H9 (cell line): ENCODE results near the gene MICU2. TPM values are rescaled to one million over a fixed set of nuclear protein-coding genes. Genes with fewer than 3 reads are reported as not detected.

ENCODE experiments used
- DNase-seq: peaks from one replicate; pipeline ENCODE4 v3.0.0-alpha.2; 2017
- H2AFZ ChIP-seq: one replicate; pipeline ENCODE4 v1.6.1; 2013; ENCODE audit warnings: mild to moderate bottlenecking, low read length, control low read depth, moderate library complexity
- H2AK5ac ChIP-seq: 2 replicates; pipeline ENCODE4 v1.6.1; 2013; ENCODE audit warnings: low read length, control low read depth, mixed read lengths; ENCODE audit not compliant: insufficient read length
- H2BK120ac ChIP-seq: one replicate; pipeline ENCODE4 v1.6.1; 2013; ENCODE audit warnings: low read depth, mild to moderate bottlenecking, low read length, control low read depth, inconsistent platforms; ENCODE audit not compliant: poor library complexity, severe bottlenecking
- H2BK12ac ChIP-seq: 2 replicates; pipeline ENCODE4 v1.6.1; 2013; ENCODE audit warnings: low read length, control low read depth, mixed read lengths, low read depth; ENCODE audit not compliant: insufficient read length
- H2BK15ac ChIP-seq: 2 replicates; pipeline ENCODE4 v1.6.1; 2013; ENCODE audit warnings: low read depth, low read length, control low read depth
- H2BK20ac ChIP-seq: one replicate; pipeline ENCODE4 v1.6.1; 2013; ENCODE audit warnings: low read depth, mild to moderate bottlenecking, low read length, control low read depth, inconsistent platforms; ENCODE audit not compliant: poor library complexity, severe bottlenecking
- H2BK5ac ChIP-seq: 2 replicates; pipeline ENCODE4 v1.6.1; 2013; ENCODE audit warnings: low read length, control low read depth, mixed read lengths; ENCODE audit not compliant: insufficient read length
- H3K14ac ChIP-seq: 2 replicates; pipeline ENCODE4 v1.6.1; 2013; ENCODE audit warnings: low read length, control low read depth; ENCODE audit not compliant: insufficient read depth
- H3K18ac ChIP-seq: 2 replicates; pipeline ENCODE4 v1.6.1; 2013; ENCODE audit warnings: low read depth, mild to moderate bottlenecking, mixed read lengths, low read length, control low read depth; ENCODE audit not compliant: insufficient read length
- H3K23ac ChIP-seq: 2 replicates; pipeline ENCODE4 v1.6.1; 2013; ENCODE audit warnings: low read length, control low read depth, mixed read lengths, low read depth; ENCODE audit not compliant: insufficient read length
- H3K23me2 ChIP-seq: 2 replicates; pipeline ENCODE4 v1.6.1; 2013; ENCODE audit warnings: low read depth, mild to moderate bottlenecking, mixed read lengths, low read length, control low read depth; ENCODE audit not compliant: insufficient read length, poor library complexity, severe bottlenecking
- H3K27ac ChIP-seq: 2 replicates; pipeline ENCODE4 v1.5.1; 2013; ENCODE audit warnings: low read length, control low read depth, mixed read lengths, low read depth; ENCODE audit not compliant: insufficient read length
- H3K27me3 ChIP-seq: 2 replicates; pipeline ENCODE4 v1.6.1; 2013; ENCODE audit warnings: low read length, control low read depth, inconsistent platforms; ENCODE audit not compliant: insufficient read depth
- H3K4ac ChIP-seq: 2 replicates; pipeline ENCODE4 v1.6.1; 2013; ENCODE audit warnings: low read depth, mild to moderate bottlenecking, control low read depth, inconsistent platforms, low read length, moderate library complexity
- H3K4me1 ChIP-seq: 2 replicates; pipeline ENCODE4 v1.6.1; 2013; ENCODE audit warnings: low read length, control low read depth, inconsistent platforms; ENCODE audit not compliant: insufficient read depth
- H3K4me2 ChIP-seq: 2 replicates; pipeline ENCODE4 v1.6.1; 2013; ENCODE audit warnings: low read length, control low read depth, mixed read lengths; ENCODE audit not compliant: insufficient read length, insufficient read depth
- H3K56ac ChIP-seq: 2 replicates; pipeline ENCODE4 v1.6.1; 2013; ENCODE audit warnings: low read depth, mild to moderate bottlenecking, mixed read lengths, low read length, control low read depth; ENCODE audit not compliant: insufficient read length
- H3K79me1 ChIP-seq: 2 replicates; pipeline ENCODE4 v1.6.1; 2013; ENCODE audit warnings: low read depth, mild to moderate bottlenecking, moderate library complexity, low read length, control low read depth, inconsistent platforms; ENCODE audit not compliant: insufficient read depth, poor library complexity, severe bottlenecking
- H3K79me2 ChIP-seq: 2 replicates; pipeline ENCODE4 v1.6.1; 2013; ENCODE audit warnings: low read length, control low read depth, inconsistent platforms; ENCODE audit not compliant: insufficient read depth
- H3K9ac ChIP-seq: 2 replicates; pipeline ENCODE4 v1.6.1; 2013; ENCODE audit warnings: low read length, control low read depth, mixed read lengths; ENCODE audit not compliant: insufficient read length; ENCODE audit errors: extremely low read depth
- H3K9me3 ChIP-seq: one replicate; pipeline ENCODE4 v1.6.1; 2013; ENCODE audit warnings: low read depth, low read length, inconsistent platforms; ENCODE audit not compliant: control insufficient read depth
- H3T11ph ChIP-seq: one replicate; pipeline ENCODE4 v1.6.1; 2013; ENCODE audit warnings: mild to moderate bottlenecking, low read length, control low read depth, inconsistent platforms
- H4K20me1 ChIP-seq: one replicate; pipeline ENCODE4 v1.6.1; 2013; ENCODE audit not compliant: control insufficient read depth, insufficient read length, insufficient read depth
- H4K5ac ChIP-seq: 2 replicates; pipeline ENCODE4 v1.6.1; 2013; ENCODE audit warnings: low read depth, mild to moderate bottlenecking, mixed read lengths, low read length, control low read depth; ENCODE audit not compliant: insufficient read length
- H4K8ac ChIP-seq: replicated peaks from 2 replicates; pipeline ENCODE4 v1.6.1; 2013; ENCODE audit warnings: low read length, control low read depth, mixed read lengths, low read depth; ENCODE audit not compliant: insufficient read length
- H4K91ac ChIP-seq: 2 replicates; pipeline ENCODE4 v1.6.1; 2013; ENCODE audit warnings: low read depth, mild to moderate bottlenecking, moderate library complexity, mixed read lengths, low read length, control low read depth; ENCODE audit not compliant: insufficient read length
- H3K27ac Mint-ChIP-seq, 3 experiments: 2 replicates in 2 of 3; 3 replicates in 1 of 3; pipeline ENCODE4 v1.8.0; 2020 to 2021; ENCODE audit warnings: mixed read lengths in 3 of 3, mild to moderate bottlenecking in 1 of 3, moderate library complexity in 1 of 3
- H3K27me3 Mint-ChIP-seq: 2 replicates; pipeline ENCODE4 v1.8.0; 2021; ENCODE audit warnings: low read depth, mild to moderate bottlenecking, moderate library complexity, mixed read lengths
- H3K36me3 Mint-ChIP-seq, 3 experiments: 2 replicates in 2 of 3; 3 replicates in 1 of 3; pipeline ENCODE4 v1.8.0; 2020 to 2021; ENCODE audit warnings: low read depth in 3 of 3, mixed read lengths in 3 of 3; ENCODE audit not compliant: insufficient read depth in 1 of 3
- H3K4me1 Mint-ChIP-seq, 2 experiments: 2 replicates each; pipeline ENCODE4 v1.8.0; 2020; ENCODE audit warnings: mixed read lengths in 2 of 2
- H3K4me3 Mint-ChIP-seq, 2 experiments: 2 replicates in 1 of 2; 3 replicates in 1 of 2; pipeline ENCODE4 v1.8.0; 2020 to 2021; ENCODE audit warnings: mild to moderate bottlenecking in 2 of 2, mixed read lengths in 2 of 2, moderate library complexity in 1 of 2
- H3K9me3 Mint-ChIP-seq, 2 experiments: 2 replicates in 1 of 2; 3 replicates in 1 of 2; pipeline ENCODE4 v1.8.0; 2020; ENCODE audit warnings: mild to moderate bottlenecking in 2 of 2, mixed read lengths in 2 of 2, moderate library complexity in 1 of 2
- CTCF ChIP-seq: fragments of 200-600 bp; sonication (generic); conservative IDR thresholded peaks from 3 replicates; pipeline ENCODE4 v1.8.0; 2021; ENCODE audit warnings: antibody characterized with exemption, mild to moderate bottlenecking
- total RNA-seq: library from RNA; stranded (reverse); gene quantifications from 2 replicates; pipeline ENCODE4 v1.2.1, GENCODE V29; 2021

The MICU2 gene
- total RNA-seq, 1 experiment from 2014 or later = 38.4 TPM

GRCh38 chr13:21463424-21463823 lies 140.5 kb downstream of the MICU2 start:
- Histone ChIP-seq H2AK5ac (no peak overlapping the region), H4K91ac (no peak overlapping the region), H3K4ac (no peak overlapping the region), H3K56ac (no peak overlapping the region), H2BK12ac (no peak overlapping the region), H3K4me1 (peaks cover 10% of the 10 kb centered on the region; the same call in 1 of the 2 replicates), H2BK5ac (no peak overlapping the region), H3K79me1 (no peaks in the 10 kb centered on the region), H3K9me3 (no peaks in the 10 kb centered on the region), H3K18ac (no peak overlapping the region), H2BK120ac (no peak overlapping the region), H3K4me2 (no peak overlapping the region), H2BK20ac (no peak overlapping the region), H3T11ph (no peak overlapping the region), H3K9ac (no peak overlapping the region), H4K5ac (no peak overlapping the region), H3K27me3 (peaks cover 3% of the 10 kb centered on the region; the same call in 1 of the 2 replicates), H3K27ac (no peak overlapping the region), H2BK15ac (no peak overlapping the region), H3K14ac (no peak overlapping the region), H3K79me2 (no peaks in the 10 kb centered on the region), H2AFZ (no peak overlapping the region), H3K23ac (no peak overlapping the region), H4K8ac (no peak overlapping the region), H4K20me1 (no peaks in the 10 kb centered on the region), H3K23me2 (peaks cover 3% of the 10 kb centered on the region)
- no peaks in the 10 kb centered on the region for H3K27me3 Mint-ChIP-seq
- H3K9me3 Mint-ChIP-seq = no peaks in the 10 kb centered on the region; a peak in 1 of 5 replicates
- no peak overlapping the region for H3K27ac Mint-ChIP-seq
- no peak for TF ChIP-seq CTCF
- no peak for DNase-seq
- H3K36me3 Mint-ChIP-seq = no peaks in the 10 kb centered on the region
- H3K4me1 Mint-ChIP-seq = peaks cover 23 to 32% of the 10 kb centered on the region in 2 experiments
- no peak overlapping the region for H3K4me3 Mint-ChIP-seq
